Measurements from ENCODE around the gene GLCE.
"Not testable (repeated sequence)": the region's sequence is repeated elsewhere in the genome, so short reads cannot be mapped to it uniquely, and the experiment has no call there.

The GLCE gene

GRCh38 chr15:69150336-69150735 is 10.1 kb upstream of the GLCE start:
- TF ChIP-seq, protein P1, sequence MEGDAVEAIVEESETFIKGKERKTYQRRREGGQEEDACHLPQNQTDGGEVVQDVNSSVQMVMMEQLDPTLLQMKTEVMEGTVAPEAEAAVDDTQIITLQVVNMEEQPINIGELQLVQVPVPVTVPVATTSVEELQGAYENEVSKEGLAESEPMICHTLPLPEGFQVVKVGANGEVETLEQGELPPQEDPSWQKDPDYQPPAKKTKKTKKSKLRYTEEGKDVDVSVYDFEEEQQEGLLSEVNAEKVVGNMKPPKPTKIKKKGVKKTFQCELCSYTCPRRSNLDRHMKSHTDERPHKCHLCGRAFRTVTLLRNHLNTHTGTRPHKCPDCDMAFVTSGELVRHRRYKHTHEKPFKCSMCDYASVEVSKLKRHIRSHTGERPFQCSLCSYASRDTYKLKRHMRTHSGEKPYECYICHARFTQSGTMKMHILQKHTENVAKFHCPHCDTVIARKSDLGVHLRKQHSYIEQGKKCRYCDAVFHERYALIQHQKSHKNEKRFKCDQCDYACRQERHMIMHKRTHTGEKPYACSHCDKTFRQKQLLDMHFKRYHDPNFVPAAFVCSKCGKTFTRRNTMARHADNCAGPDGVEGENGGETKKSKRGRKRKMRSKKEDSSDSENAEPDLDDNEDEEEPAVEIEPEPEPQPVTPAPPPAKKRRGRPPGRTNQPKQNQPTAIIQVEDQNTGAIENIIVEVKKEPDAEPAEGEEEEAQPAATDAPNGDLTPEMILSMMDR (IDR thresholded peaks at IDR 0.05), result no peak
- DNase-seq, result no peak
- Mint-ChIP-seq H3K27me3 (ENCODE audit: low read depth, poor library complexity) (peaks cover 34% of the 10 kb centered on the region), H3K9me3 (no peaks in the 10 kb centered on the region), H3K4me3 (no peak overlapping the region), H3K27ac (no peak overlapping the region), H3K4me1 (peaks cover 15% of the 10 kb centered on the region), H3K36me3 (ENCODE audit: low read depth) (no peaks in the 10 kb centered on the region)

DNA sequence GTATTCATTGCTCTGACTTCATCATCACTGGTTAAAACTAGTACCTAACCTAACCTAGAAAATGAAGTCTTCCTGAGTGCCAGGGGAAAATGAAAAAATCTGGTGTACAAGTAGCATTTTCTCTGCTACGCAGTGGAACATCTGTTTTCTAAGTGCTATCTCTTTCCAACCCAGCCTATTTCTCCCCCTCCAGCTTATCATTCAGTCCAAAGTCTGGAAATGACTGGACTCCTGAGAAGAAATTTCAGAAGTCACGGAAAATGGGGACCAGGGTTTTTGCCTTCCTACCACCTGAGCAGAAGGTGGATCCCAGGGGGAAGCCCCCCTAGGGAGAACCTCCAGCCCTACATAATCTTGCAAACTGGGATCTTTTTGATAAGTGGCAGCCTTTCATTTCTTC is 9.6 kb upstream of the GLCE start:
- no peak for DNase-seq
- Mint-ChIP-seq H3K36me3 (ENCODE audit: low read depth) (no peaks in the 10 kb centered on the region), H3K4me3 (no peak overlapping the region), H3K27me3 (ENCODE audit: low read depth, poor library complexity) (peaks cover 36% of the 10 kb centered on the region), H3K4me1 (peaks cover 9% of the 10 kb centered on the region), H3K27ac (no peak overlapping the region), H3K9me3 (no peaks in the 10 kb centered on the region)
- TF ChIP-seq, protein P1 (IDR thresholded peaks at IDR 0.05), result no peak

- no peak for DNase-seq
- no peak overlapping the region for H3K4me3 Mint-ChIP-seq
- H3K27me3 Mint-ChIP-seq (ENCODE audit: low read depth, poor library complexity), result peaks cover 43% of the 10 kb centered on the region
- TF ChIP-seq, protein P1 (IDR thresholded peaks at IDR 0.05), result no peak
- peaks cover 8% of the 10 kb centered on the region for H3K4me1 Mint-ChIP-seq
- H3K36me3 Mint-ChIP-seq (ENCODE audit: low read depth), result no peaks in the 10 kb centered on the region
- no peak overlapping the region for H3K27ac Mint-ChIP-seq
- H3K9me3 Mint-ChIP-seq, result no peaks in the 10 kb centered on the region
These were observed 7.4 kb upstream of the GLCE start for GRCh38 chr15:69153046-69153445.

DNA sequence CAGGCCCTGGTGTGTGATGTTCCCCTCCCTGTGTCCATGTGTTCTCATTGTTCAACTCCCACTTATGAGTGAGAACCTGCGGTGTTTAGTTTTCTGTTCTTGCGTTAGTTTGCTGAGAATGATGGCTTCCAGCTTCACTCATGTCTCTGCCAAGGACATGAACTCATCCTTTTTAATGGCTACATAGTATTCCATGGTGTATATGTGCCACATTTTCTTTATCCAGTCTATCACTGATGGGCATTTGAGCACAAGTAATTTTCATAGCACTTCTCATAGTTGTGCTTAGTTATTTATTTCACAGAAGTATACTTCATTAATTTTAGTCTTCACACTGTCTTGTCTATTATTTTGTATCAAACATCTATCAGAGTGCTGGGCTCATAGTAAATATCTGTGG is 6.8 kb upstream of the GLCE start:
- H3K27me3 Mint-ChIP-seq (ENCODE audit: low read depth, poor library complexity), result peaks cover 44% of the 10 kb centered on the region
- not testable (repeated sequence) for H3K9me3 Mint-ChIP-seq; DNase-seq; H3K27ac Mint-ChIP-seq; H3K4me3 Mint-ChIP-seq; H3K36me3 Mint-ChIP-seq (ENCODE audit: low read depth)
- H3K4me1 Mint-ChIP-seq, result peaks cover 13% of the 10 kb centered on the region

DNA sequence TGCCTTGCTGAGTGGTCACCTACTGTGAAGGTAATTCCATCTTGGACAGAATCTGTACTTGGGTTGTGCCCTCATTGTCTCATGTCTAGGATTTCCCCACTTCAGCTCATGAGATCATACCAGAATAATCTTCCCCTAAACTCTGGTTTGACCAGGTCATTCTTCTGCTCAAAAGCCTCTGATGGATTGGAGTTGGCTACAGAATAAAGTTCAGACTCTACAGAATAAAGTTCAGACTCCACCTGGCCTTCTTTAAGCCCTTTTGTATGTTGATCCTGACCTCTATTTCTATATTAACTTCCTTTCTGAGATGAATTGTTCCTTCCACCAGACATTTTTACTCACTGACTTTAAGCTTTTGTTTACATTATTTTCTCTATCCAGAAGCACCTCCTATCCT is 6.4 kb upstream of the GLCE start:
- Mint-ChIP-seq H3K4me1 (peaks cover 18% of the 10 kb centered on the region), H3K4me3 (no peak overlapping the region), H3K36me3 (ENCODE audit: low read depth) (no peaks in the 10 kb centered on the region), H3K27me3 (ENCODE audit: low read depth, poor library complexity) (peaks cover 42% of the 10 kb centered on the region), H3K27ac (no peak overlapping the region), H3K9me3 (no peaks in the 10 kb centered on the region)
- DNase-seq, result no peak
- TF ChIP-seq, protein P1 (IDR thresholded peaks at IDR 0.05), result no peak

- H3K4me3 Mint-ChIP-seq, result no peak overlapping the region
- H3K36me3 Mint-ChIP-seq (ENCODE audit: low read depth), result no peaks in the 10 kb centered on the region
- H3K4me1 Mint-ChIP-seq, result peaks cover 24% of the 10 kb centered on the region
- TF ChIP-seq, protein P1 (IDR thresholded peaks at IDR 0.05), result no peak
- H3K9me3 Mint-ChIP-seq, result no peaks in the 10 kb centered on the region
- peaks cover 39% of the 10 kb centered on the region for H3K27me3 Mint-ChIP-seq (ENCODE audit: low read depth, poor library complexity)
- no peak overlapping the region for H3K27ac Mint-ChIP-seq
- DNase-seq, result no peak
These were observed 5.8 kb upstream of the GLCE start for GRCh38 chr15:69154684-69155083.
